ENCODE data around the gene PTMS. TPM values are rescaled to one million over a fixed set of nuclear protein-coding genes. Genes with fewer than 3 reads are reported as not detected.

The PTMS gene
- total RNA-seq, 1 experiment from 2014 or later = 422 TPM

DNA sequence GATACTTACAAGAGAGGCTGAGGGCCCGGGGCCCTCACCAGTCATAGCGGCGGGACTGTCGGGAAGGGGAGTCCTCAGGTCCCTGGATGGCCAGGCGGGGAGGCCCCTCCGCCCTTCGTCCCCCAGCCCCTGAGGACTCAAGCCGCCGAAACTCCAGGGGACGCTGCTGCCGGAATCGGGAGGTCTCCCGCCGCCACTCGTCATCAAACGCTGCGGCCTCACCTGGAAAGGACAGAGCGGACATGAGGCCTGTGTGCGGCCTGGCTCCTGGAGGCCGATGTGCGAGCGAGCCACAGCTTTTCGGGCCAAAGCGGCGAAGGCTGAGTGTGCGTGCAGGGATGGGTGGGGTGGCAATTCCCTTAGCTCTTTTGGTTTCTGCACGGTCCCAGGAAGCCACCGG lies 17.4 kb upstream of the PTMS start:
- Histone ChIP-seq H2BK12ac (ENCODE audit: insufficient read length, low read depth, low read length) (no peak overlapping the region), H3K9me3 (ENCODE audit: control insufficient read depth, low read depth, low read length) (no peaks in the 10 kb centered on the region), H3K4ac (ENCODE audit: low read depth, low read length) (no peak overlapping the region), H2AFZ (ENCODE audit: low read length) (no peak overlapping the region), H3K18ac (ENCODE audit: insufficient read length, low read depth, low read length) (no peak overlapping the region), H3K23ac (ENCODE audit: insufficient read length, low read depth, low read length) (no peak overlapping the region), H4K91ac (ENCODE audit: insufficient read length, low read depth, low read length) (no peak overlapping the region), H2BK20ac (ENCODE audit: low read depth, low read length, poor library complexity, severe bottlenecking) (no peak overlapping the region), H3K79me2 (ENCODE audit: insufficient read depth, low read length) (peaks cover 4% of the 10 kb centered on the region), H3K23me2 (ENCODE audit: insufficient read length, low read depth, low read length, poor library complexity, severe bottlenecking) (peaks cover 3% of the 10 kb centered on the region), H4K20me1 (ENCODE audit: control insufficient read depth, insufficient read depth, insufficient read length) (no peaks in the 10 kb centered on the region), H3K27ac (ENCODE audit: insufficient read length, low read depth, low read length) (no peak overlapping the region), H2AK5ac (ENCODE audit: insufficient read length, low read length) (no peak overlapping the region), H4K8ac (replicated peaks; ENCODE audit: insufficient read length, low read depth, low read length) (no peak overlapping the region), H3K14ac (ENCODE audit: insufficient read depth, low read length) (no peak overlapping the region), H3K27me3 (ENCODE audit: insufficient read depth, low read length) (no peaks in the 10 kb centered on the region), H3K56ac (ENCODE audit: insufficient read length, low read depth, low read length) (no peak overlapping the region), H2BK5ac (ENCODE audit: insufficient read length, low read length) (no peak overlapping the region), H3K9ac (ENCODE audit: extremely low read depth, insufficient read length, low read length) (no peak overlapping the region), H2BK15ac (ENCODE audit: low read depth, low read length) (no peak overlapping the region), H4K5ac (ENCODE audit: insufficient read length, low read depth, low read length) (no peak overlapping the region), H3K4me2 (ENCODE audit: insufficient read depth, insufficient read length, low read length) (no peak overlapping the region), H3T11ph (ENCODE audit: low read length) (no peak overlapping the region), H2BK120ac (ENCODE audit: low read depth, low read length, poor library complexity, severe bottlenecking) (no peak overlapping the region), H3K79me1 (ENCODE audit: insufficient read depth, low read depth, low read length, poor library complexity, severe bottlenecking) (peaks cover 8% of the 10 kb centered on the region), H3K4me1 (ENCODE audit: insufficient read depth, low read length) (peaks cover 5% of the 10 kb centered on the region; the same call in 1 of the 2 replicates)
- TF ChIP-seq CTCF (conservative IDR thresholded peaks at IDR 0.05) = no peak
- no peak for DNase-seq
- no peak overlapping the region for H3K27ac Mint-ChIP-seq
- H3K4me3 Mint-ChIP-seq = no peak overlapping the region
- no peaks in the 10 kb centered on the region for H3K9me3 Mint-ChIP-seq
- no peaks in the 10 kb centered on the region for H3K27me3 Mint-ChIP-seq (ENCODE audit: low read depth)
- H3K36me3 Mint-ChIP-seq (ENCODE audit: insufficient read depth in 1 of 3, low read depth in 3 of 3) = peaks cover 43 to 70% (median 69%) of the 10 kb centered on the region in 3 experiments; a peak in 6 of 7 replicates
- no CpG with 5 or more reads among the region's 28 CpGs for WGBS (ENCODE audit: extremely low coverage, insufficient read length, low lambda C conversion rate)
- H3K4me1 Mint-ChIP-seq = peaks cover 9 to 18% of the 10 kb centered on the region in 2 experiments
